GM12874 (cell line): ENCODE data around the gene AKAP7.

Source experiments
- TF ChIP-seq, protein P1 (sequence below): IDR thresholded peaks from 2 replicates; pipeline ENCODE4 v1.5.1; 2011; ENCODE audit warnings: low read depth, mild to moderate bottlenecking, control low read depth, low read length, moderate library complexity; ENCODE audit not compliant: insufficient read depth

The AKAP7 gene

DNA sequence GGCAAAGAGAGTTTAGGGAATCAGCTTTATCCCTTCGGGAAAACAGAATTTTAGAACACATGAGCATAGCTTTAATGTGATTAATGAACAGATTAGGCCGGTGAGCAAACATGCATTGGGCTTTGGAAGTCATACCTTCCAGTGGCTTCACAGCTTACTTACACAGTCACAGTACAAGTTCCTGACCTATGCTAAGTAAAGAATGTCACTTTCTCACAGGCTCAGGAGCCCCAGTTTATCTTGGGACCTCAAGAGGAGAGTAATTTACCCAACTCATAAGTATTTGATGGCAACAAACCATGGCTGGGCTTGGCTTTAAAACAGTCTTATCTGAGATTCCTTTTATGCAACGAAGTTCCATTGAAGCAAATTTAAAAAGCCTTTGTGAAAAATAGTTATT, 195.9 kb downstream of the AKAP7 start:
- TF ChIP-seq, protein P1, sequence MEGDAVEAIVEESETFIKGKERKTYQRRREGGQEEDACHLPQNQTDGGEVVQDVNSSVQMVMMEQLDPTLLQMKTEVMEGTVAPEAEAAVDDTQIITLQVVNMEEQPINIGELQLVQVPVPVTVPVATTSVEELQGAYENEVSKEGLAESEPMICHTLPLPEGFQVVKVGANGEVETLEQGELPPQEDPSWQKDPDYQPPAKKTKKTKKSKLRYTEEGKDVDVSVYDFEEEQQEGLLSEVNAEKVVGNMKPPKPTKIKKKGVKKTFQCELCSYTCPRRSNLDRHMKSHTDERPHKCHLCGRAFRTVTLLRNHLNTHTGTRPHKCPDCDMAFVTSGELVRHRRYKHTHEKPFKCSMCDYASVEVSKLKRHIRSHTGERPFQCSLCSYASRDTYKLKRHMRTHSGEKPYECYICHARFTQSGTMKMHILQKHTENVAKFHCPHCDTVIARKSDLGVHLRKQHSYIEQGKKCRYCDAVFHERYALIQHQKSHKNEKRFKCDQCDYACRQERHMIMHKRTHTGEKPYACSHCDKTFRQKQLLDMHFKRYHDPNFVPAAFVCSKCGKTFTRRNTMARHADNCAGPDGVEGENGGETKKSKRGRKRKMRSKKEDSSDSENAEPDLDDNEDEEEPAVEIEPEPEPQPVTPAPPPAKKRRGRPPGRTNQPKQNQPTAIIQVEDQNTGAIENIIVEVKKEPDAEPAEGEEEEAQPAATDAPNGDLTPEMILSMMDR = no peak

DNA sequence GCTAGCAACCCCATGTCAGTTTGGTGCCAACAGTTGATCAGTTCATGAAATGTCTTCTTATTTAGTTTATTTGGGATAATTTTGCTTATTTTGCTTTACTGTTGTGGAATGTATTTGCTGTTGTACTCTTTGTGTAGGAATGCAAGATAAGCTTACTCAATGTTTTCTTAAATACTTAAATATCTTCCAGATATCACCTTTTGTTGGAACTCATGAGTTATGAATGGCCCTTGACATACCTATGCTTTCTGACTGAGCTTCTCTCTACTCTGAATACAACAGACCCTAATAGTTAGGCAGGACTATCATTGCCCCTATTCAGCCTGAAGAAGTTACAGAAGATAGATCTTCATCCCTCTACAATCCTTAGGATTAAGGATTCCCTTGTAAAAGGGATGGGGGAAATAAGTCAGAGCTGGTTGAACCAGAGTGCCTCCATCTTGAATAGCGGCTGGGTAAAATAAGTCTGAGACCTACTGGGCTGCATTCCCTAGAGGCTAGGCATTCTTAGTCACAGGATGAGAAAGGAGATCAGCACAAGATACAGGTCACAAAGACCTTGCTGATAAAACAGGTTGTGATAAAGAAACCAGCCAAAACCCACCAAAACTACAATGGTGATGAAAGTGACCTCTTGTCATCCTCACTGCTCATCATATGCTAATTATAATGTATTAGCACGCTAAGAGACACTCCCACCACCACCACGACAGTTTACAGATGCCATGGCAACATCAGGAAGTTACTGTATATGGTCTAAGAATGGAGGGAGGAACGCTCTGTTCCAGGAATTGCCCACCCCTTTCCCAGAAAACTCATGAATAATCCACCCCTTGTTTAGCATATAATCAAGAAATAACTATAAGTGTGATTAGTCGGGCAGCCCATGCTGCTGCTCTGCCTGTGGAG, 196.9 kb downstream of the AKAP7 start:
- TF ChIP-seq, protein P1 = no peak
